Fibroblast of skin of right biceps (primary cell): ENCODE data around the gene KATNB1.

Experiments used
- DNase-seq: peaks from one replicate; pipeline ENCODE4 v3.0.0-alpha.2; 2013

Gene KATNB1

DNA sequence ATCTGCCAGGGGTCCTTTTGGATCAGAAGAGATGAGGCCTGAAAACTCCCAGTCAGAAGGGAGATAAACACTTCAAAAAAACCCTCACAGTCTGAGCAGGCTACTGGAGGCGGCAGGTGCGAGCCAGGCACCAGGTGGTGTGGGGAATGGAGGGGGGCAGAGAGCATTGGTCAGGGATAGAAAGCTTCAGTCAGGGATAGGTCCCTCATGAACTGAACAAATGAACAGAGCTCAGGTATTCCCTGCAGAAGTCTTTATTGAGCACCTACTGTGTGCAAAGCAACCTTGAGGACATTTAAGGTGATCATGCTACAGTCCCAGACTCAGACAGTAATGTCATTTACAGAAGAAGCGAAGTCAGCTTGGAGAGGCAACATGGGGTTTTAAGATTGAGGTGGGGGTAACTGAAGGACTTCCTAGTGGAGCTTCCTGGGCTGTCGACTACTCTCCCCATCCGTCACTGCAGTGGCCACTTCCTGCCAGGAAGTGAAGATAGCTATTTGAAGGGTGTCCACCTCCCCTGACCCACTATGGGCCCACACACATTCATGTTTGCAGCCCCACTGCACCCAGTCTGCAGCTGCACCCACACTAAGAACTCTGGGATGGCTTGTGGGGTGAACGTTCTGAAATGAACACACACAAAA lies 63.5 kb downstream of the KATNB1 start:
- DNase-seq, result no peak

- DNase-seq, result no peak
Measured at GRCh38 chr16:57799600-57800199, 64.1 kb downstream of the KATNB1 start.

DNA sequence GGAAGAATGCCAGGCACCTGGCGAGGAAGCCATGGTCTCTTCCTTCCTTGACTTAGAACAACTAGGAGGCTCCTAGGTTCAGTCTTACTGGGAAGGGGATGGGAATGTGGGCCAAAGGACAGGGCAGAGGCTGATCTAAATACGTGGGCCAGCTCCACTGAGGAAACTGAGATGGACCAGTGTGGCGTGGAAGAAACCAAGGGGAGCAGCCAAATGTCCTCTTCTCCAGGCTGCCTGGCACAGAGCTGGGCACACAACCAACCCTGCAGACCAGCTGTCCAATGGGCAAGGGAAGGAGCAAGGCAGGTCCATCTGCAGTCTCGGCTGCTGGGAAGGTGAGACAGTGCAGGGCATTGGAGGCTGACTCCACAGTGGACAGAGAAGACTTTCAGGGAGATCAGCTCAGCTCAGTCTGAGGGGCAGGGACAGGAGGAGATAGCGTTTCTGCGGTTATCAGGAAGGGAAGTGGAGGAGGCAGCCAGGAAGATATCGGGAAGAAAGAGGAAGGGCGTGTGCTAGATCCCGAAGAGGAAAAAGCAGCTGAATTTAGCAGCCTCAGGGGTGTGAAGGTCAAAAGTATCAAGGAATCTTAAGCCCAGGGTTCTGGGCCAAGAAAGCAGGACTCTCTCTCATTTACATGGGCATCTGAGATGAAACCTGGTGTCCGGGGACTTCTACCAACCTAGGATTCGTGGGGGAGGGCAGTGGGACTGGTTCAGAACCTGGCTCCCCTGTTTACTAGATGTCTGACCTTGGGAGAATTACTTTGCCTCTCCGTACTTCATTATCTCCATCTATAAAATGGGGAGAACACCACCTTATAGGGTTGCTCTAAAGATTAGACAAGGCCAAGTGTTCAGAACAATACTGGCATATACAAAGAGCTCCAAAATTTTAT lies 64.9 kb downstream of the KATNB1 start:
- DNase-seq, result no peak

- peak; percentile 63 for DNase-seq
Measured at GRCh38 chr16:57801098-57801808, 65.7 kb downstream of the KATNB1 start.

GRCh38 chr16:57801809-57802340 lies 66.3 kb downstream of the KATNB1 start:
- peak; percentile 42 for DNase-seq

DNA sequence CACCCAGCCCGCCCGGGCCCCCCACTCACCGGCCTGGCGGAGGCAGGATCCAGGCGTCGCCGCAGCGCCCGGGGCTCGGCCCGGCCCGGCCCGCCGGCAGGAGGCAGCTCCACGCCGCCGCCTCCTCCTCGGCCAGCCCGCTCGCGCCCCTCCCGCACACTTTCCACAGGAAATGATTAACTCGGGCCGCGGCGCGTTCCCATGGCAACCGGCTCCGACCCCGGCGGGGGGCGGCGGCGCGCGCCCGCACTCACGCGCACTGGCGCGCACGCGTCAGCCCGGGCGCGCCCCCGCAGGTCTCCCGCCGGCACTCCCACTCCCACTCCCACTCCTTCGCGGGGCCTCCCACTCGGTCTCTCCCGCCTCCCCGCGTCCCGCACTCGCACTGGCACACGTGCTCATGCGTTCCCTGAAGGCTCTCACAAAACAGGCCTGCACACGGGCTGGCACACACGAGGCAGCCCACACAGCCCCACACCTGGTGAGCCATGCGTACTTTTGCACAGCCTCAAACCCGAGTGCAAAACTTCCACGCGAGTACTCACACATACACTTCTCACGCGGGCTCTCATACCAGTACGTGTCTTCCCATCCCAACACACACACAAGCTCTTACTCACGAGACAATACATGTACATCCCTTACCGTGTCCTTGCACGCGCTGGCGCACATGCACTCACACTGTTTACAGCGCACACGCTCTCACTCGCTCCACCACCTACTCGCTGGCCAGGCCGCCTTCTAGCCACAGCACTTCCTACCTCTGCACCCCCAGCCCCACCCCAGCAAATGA lies 67.0 kb downstream of the KATNB1 start, which contains the start of gene KIFC3:
TSS of gene KIFC3 (minus strand) at position 151 of the 793 bp plus-strand sequence. CDS start 4,248 bp downstream, outside the sequence.
- DNase-seq, result peak; percentile 84

DNA sequence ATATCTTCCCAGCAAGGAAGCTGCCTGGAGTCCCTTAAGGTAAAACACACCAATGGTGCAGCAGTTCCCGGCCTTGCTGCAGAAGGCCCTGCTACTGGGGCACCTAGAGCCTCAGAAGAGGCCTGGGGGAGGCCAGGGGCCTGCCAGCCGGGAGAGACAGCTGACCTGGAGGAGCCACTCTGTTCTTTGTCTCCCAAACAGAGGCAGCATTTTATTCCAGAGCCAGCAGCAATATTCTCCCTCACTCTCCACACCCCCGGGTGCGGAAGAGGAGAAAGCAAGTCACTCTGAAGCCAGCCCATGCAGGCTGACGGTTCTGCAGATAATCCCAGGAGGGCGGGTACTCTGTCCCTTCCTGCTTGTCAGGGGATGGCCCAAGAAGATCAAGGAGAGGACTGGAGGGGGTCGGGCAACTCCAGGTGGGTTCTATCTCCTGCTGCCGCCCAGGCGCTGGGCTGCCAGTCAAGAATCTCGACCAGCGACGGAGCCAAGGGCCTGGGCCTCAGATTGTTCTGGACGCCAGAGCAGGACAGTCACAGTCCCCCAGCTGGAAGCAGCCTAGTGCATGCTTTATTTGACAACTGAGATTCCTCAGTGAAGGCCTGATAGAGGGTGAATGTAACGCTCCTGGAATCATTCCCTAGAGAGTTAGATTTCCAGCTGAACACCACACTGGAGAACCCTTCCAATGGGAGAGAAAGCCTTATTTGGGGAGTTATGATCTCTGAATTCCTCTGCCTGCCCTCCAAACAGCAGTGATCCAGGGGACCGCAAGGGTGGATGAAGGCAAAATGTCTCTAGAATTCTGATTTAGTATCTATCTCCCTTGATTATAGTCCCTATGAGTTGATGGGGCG lies 67.8 kb downstream of the KATNB1 start:
- no peak for DNase-seq

- DNase-seq, result no peak
Measured at GRCh38 chr16:57804111-57804837, 68.7 kb downstream of the KATNB1 start.

DNA sequence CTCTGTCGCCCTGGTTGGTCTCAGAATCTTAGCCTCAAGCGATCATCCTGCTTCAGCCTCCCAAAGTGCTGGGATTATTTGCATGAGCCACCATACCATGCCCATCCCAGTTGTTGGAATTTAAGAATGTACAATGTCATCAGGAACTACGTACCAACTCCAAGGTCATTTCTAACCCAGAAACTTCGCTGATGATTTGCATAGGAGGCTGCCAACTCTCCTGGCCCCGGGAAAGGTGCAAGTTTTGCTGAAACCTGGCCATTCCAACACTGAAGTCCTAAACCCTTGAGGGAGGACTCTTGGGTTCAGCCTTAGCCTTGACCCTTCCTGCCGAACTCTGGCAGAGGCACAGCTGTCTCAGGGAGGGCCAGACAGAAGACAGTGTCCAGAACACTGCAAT lies 69.6 kb downstream of the KATNB1 start:
- no peak for DNase-seq
